ENCODE data around the gene LRRC45. TPM values are rescaled to one million over a fixed set of nuclear protein-coding genes. Genes with fewer than 3 reads are reported as not detected.

Gene LRRC45
- total and polyA plus RNA-seq, 2 experiments from 2014 or later: 16.1 to 40.7 TPM

- DNase-seq (ENCODE audit: low spot score): no peak
- Histone ChIP-seq H3K27ac (ENCODE audit: low read depth) (no peak overlapping the region), H3K4me1 (ENCODE audit: insufficient read depth) (no peaks in the 10 kb centered on the region), H3F3A (replicated peaks; ENCODE audit: low read depth) (peaks cover 4% of the 10 kb centered on the region; the same call in 1 of the 2 replicates), H3K9me2 (ENCODE audit: insufficient read depth) (no peaks in the 10 kb centered on the region), H3K4me2 (peak overlapping the region; percentile 96), H4K20me1 (replicated peaks; ENCODE audit: insufficient read depth) (no peaks in the 10 kb centered on the region; the same call in 1 of the 2 replicates), H3K4me3 (peak overlapping the region; percentile 92), H3K36me3 (ENCODE audit: insufficient read depth) (peaks cover 4% of the 10 kb centered on the region; the same call in 1 of the 2 replicates), H2AFZ (no peak overlapping the region), H3K27me3 (ENCODE audit: insufficient read depth) (peaks cover 28% of the 10 kb centered on the region), H3K79me2 (replicated peaks; ENCODE audit: insufficient read depth) (peaks cover 9% of the 10 kb centered on the region)
- ATAC-seq: no peak; the same call in 1 of the 3 replicates
- H3K36me3 Mint-ChIP-seq (ENCODE audit: low read depth): peaks cover 34% of the 10 kb centered on the region
- H3K4me1 Mint-ChIP-seq: peaks cover 6% of the 10 kb centered on the region; the same call in 2 of the 3 replicates
- peak overlapping the region; percentile 78 for H3K4me3 Mint-ChIP-seq
- H3K9me3 Mint-ChIP-seq: peaks cover 8% of the 10 kb centered on the region; the same call in 2 of the 3 replicates
- H3K27ac Mint-ChIP-seq: peak overlapping the region; percentile 85; the same call in 1 of the 2 replicates
- H3K27me3 Mint-ChIP-seq (ENCODE audit: insufficient read depth, low read depth, poor library complexity): peaks cover 26% of the 10 kb centered on the region
- no peak for TF ChIP-seq EZH2phosphoT487 (IDR thresholded peaks at IDR 0.05; ENCODE audit: unreplicated experiment)
- no peak for TF ChIP-seq STAT1 (IDR thresholded peaks at IDR 0.05; ENCODE audit: unreplicated experiment)
- TF ChIP-seq NANOG (IDR thresholded peaks at IDR 0.05; ENCODE audit: borderline replicate concordance): no peak
- TF ChIP-seq CREB1 (CRISPR knock-in tag; IDR thresholded peaks at IDR 0.05; ENCODE audit: low read depth): no peak
- no peak for TF ChIP-seq ZNF462 (CRISPR knock-in tag; IDR thresholded peaks at IDR 0.05)
- TF ChIP-seq JUNB (IDR thresholded peaks at IDR 0.05; ENCODE audit: unreplicated experiment): no peak
- TF ChIP-seq ZNF114 (CRISPR knock-in tag; IDR thresholded peaks at IDR 0.05): no peak
- TF ChIP-seq POLR2AphosphoS5 (IDR thresholded peaks at IDR 0.05; ENCODE audit: low read depth): no peak
- no peak for TF ChIP-seq EZH2 (IDR thresholded peaks at IDR 0.05; ENCODE audit: low read depth, unreplicated experiment)
- TF ChIP-seq REST (IDR thresholded peaks at IDR 0.05; ENCODE audit: unreplicated experiment): no peak
- no peak for TF ChIP-seq ETS1 (IDR thresholded peaks at IDR 0.05)
Measured at GRCh38 chr17:81978524-81979298, 44.4 kb upstream of the LRRC45 start.
